ENCODE data around the gene TRMT2A.
"Not testable (repeated sequence)": the region's sequence is repeated elsewhere in the genome, so short reads cannot be mapped to it uniquely, and the experiment has no call there.

TRMT2A gene

GRCh38 chr22:20116951-20117632, at the start of gene TRMT2A:
TRMT2A (minus strand) TSS chr22:20117226; CDS start chr22:20116906, 320 bp downstream.
- DNase-seq (ENCODE audit: low read depth in 2 of 2) = peak; percentile 93 to 95

- no peak for DNase-seq (ENCODE audit: low read depth in 2 of 2)
These were observed 49.7 kb upstream of the TRMT2A start for GRCh38 chr22:20166703-20167102.

- no peak for DNase-seq (ENCODE audit: low read depth in 2 of 2)
These were observed 48.9 kb upstream of the TRMT2A start for GRCh38 chr22:20165913-20166312.

- DNase-seq (ENCODE audit: low read depth in 2 of 2) = no peak
These were observed 48.4 kb upstream of the TRMT2A start for GRCh38 chr22:20165421-20165820.

GRCh38 chr22:20164863-20165262, 47.8 kb upstream of the TRMT2A start:
- DNase-seq (ENCODE audit: low read depth in 2 of 2) = no peak

GRCh38 chr22:20160041-20160440, 43.0 kb upstream of the TRMT2A start:
- DNase-seq (ENCODE audit: low read depth in 2 of 2) = no peak

- DNase-seq (ENCODE audit: low read depth in 2 of 2) = not testable (repeated sequence)
These were observed 42.5 kb upstream of the TRMT2A start for GRCh38 chr22:20159531-20159930.

- no peak for DNase-seq (ENCODE audit: low read depth in 2 of 2)
These were observed 42.0 kb upstream of the TRMT2A start for GRCh38 chr22:20159076-20159475.

- no peak for DNase-seq (ENCODE audit: low read depth in 2 of 2)
These were observed 41.5 kb upstream of the TRMT2A start for GRCh38 chr22:20158391-20159036.

GRCh38 chr22:20157430-20158183, 40.6 kb upstream of the TRMT2A start:
- no peak for DNase-seq (ENCODE audit: low read depth in 2 of 2)

GRCh38 chr22:20156611-20157429, 39.8 kb upstream of the TRMT2A start:
- DNase-seq (ENCODE audit: low read depth in 2 of 2) = peak; percentile 85 to 92

- DNase-seq (ENCODE audit: low read depth in 2 of 2) = no peak
These were observed 39.0 kb upstream of the TRMT2A start for GRCh38 chr22:20156042-20156389.

- no peak for DNase-seq (ENCODE audit: low read depth in 2 of 2)
These were observed 38.5 kb upstream of the TRMT2A start for GRCh38 chr22:20155330-20156041.

- no peak for DNase-seq (ENCODE audit: low read depth in 2 of 2)
These were observed 37.7 kb upstream of the TRMT2A start for GRCh38 chr22:20154602-20155187.

- DNase-seq (ENCODE audit: low read depth in 2 of 2) = no peak
These were observed 36.9 kb upstream of the TRMT2A start for GRCh38 chr22:20153945-20154344.

GRCh38 chr22:20152464-20152890, 35.5 kb upstream of the TRMT2A start:
- DNase-seq (ENCODE audit: low read depth in 2 of 2) = no peak

- DNase-seq (ENCODE audit: low read depth in 2 of 2) = no peak
These were observed 34.2 kb upstream of the TRMT2A start for GRCh38 chr22:20151276-20151588.

- DNase-seq (ENCODE audit: low read depth in 2 of 2) = no peak
These were observed 33.6 kb upstream of the TRMT2A start, which contains the start of gene CCDC188 for GRCh38 chr22:20150381-20151275. CCDC188 (minus strand) TSS chr22:20151055; CDS start chr22:20150986, 69 bp downstream.

- DNase-seq (ENCODE audit: low read depth in 2 of 2) = no peak
These were observed 32.5 kb upstream of the TRMT2A start for GRCh38 chr22:20149257-20150250.

Data from activated CD4-positive, alpha-beta T cell treated with anti-CD3 and anti-CD28 coated beads for 24 hours (primary cell).